ENCODE measurements around the gene ADGRV1. TPM values are rescaled to one million over a fixed set of nuclear protein-coding genes. Genes with fewer than 3 reads are reported as not detected.

ADGRV1 gene
- total RNA-seq, 1 experiment from 2014 or later: 21.4 TPM

- Histone ChIP-seq H3K4me3 (no peak overlapping the region), H3K27me3 (no peaks in the 10 kb centered on the region), H3K36me3 (no peaks in the 10 kb centered on the region), H3K4me1 (no peaks in the 10 kb centered on the region), H3K9me3 (replicated peaks) (no peaks in the 10 kb centered on the region), H3K27ac (no peak overlapping the region)
- DNase-seq: no peak
These were observed 560.6 kb downstream of the ADGRV1 start for GRCh38 chr5:91119217-91119616.

DNA sequence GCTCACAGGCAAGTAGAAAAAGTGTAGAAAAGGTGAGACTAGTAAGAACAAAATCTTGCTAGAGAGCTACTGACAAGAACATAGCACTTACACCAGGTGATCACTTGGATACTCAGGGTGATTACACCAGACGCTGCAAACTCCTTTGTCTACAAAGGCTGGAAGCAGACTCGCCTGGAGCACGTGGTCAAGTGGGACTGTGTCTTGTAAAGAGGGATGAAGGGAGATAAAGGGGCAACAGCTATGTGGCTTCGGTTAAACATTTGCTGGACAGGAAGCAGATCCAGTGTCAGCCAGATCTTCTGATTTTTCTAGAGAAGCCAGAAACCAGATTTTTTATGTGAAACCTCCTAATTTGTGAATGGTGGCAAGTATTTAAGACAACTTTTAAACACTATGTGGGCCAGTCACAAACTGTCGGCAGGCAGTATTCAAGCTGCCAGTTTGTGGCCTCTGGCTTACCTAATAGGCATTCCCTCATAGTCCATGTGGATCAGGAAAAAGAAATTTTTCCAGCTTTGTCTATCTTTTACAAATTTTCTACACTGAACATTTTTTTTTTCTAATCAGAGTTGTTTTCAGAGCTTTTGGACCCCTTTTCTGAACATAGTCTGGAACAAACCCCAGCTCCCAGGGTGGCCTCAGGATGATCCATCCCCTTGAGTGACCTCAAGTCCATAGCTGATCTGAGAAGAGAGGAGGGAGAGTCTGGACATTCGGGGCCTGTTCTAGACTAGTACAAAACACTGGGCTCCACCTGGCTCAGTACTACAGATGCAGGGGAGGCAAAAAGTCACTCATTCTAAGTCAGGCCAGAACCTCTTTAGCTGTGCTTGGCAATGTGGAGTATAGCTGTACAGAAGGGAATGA, 561.6 kb downstream of the ADGRV1 start:
- no peak overlapping the region for H3K4me3 ChIP-seq
- no peak for DNase-seq
- no peaks in the 10 kb centered on the region for H3K36me3 ChIP-seq
- no peak overlapping the region for H3K27ac ChIP-seq
- no peaks in the 10 kb centered on the region for H3K4me1 ChIP-seq
- H3K9me3 ChIP-seq (replicated peaks): no peaks in the 10 kb centered on the region
- H3K27me3 ChIP-seq: no peaks in the 10 kb centered on the region

- Histone ChIP-seq H3K4me3 (no peak overlapping the region), H3K27me3 (no peaks in the 10 kb centered on the region), H3K9me3 (replicated peaks) (no peaks in the 10 kb centered on the region), H3K27ac (no peak overlapping the region), H3K4me1 (no peaks in the 10 kb centered on the region), H3K36me3 (no peaks in the 10 kb centered on the region)
- no peak for DNase-seq
These were observed 562.9 kb downstream of the ADGRV1 start for GRCh38 chr5:91121347-91121993.

- Histone ChIP-seq H3K27ac (no peak overlapping the region), H3K4me1 (no peaks in the 10 kb centered on the region), H3K9me3 (replicated peaks) (no peaks in the 10 kb centered on the region), H3K36me3 (no peaks in the 10 kb centered on the region), H3K27me3 (no peaks in the 10 kb centered on the region), H3K4me3 (no peak overlapping the region)
- DNase-seq: no peak
These were observed 564.1 kb downstream of the ADGRV1 start for GRCh38 chr5:91122651-91123050.

- no peak overlapping the region for H3K27ac ChIP-seq
- no peaks in the 10 kb centered on the region for H3K27me3 ChIP-seq
- no peak for DNase-seq
- no peak overlapping the region for H3K4me3 ChIP-seq
- H3K4me1 ChIP-seq: no peaks in the 10 kb centered on the region
- H3K9me3 ChIP-seq (replicated peaks): no peaks in the 10 kb centered on the region
- H3K36me3 ChIP-seq: no peaks in the 10 kb centered on the region
These were observed 564.7 kb downstream of the ADGRV1 start for GRCh38 chr5:91123291-91123690.

- no peak overlapping the region for H3K4me3 ChIP-seq
- no peak for DNase-seq
- H3K27me3 ChIP-seq: no peaks in the 10 kb centered on the region
- H3K4me1 ChIP-seq: no peaks in the 10 kb centered on the region
- H3K36me3 ChIP-seq: no peaks in the 10 kb centered on the region
- no peaks in the 10 kb centered on the region for H3K9me3 ChIP-seq (replicated peaks)
- no peak overlapping the region for H3K27ac ChIP-seq
These were observed 565.3 kb downstream of the ADGRV1 start for GRCh38 chr5:91123901-91124300.

DNA sequence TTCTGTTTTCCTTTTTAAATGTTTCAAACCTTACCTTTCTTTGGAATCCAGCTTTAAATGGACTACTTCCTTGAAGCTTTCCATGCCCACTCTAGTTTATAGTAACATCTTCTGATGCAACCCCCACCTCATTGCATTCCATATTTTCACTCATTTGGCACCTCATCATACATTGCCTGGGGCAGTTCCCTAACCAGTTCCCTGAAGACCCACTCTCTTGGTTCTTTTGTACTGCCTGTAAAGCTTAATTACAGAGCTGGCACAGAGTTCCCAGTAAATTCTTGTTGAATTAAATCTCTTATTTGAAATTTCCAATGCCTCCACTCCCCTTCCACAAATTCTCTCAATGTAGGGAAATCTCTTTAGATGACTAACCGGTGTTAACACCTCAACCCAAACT, 567.3 kb downstream of the ADGRV1 start:
- no peaks in the 10 kb centered on the region for H3K27me3 ChIP-seq
- no peak overlapping the region for H3K4me3 ChIP-seq
- H3K4me1 ChIP-seq: no peaks in the 10 kb centered on the region
- DNase-seq: no peak
- H3K9me3 ChIP-seq (replicated peaks): no peaks in the 10 kb centered on the region
- no peaks in the 10 kb centered on the region for H3K36me3 ChIP-seq
- H3K27ac ChIP-seq: no peak overlapping the region

DNA sequence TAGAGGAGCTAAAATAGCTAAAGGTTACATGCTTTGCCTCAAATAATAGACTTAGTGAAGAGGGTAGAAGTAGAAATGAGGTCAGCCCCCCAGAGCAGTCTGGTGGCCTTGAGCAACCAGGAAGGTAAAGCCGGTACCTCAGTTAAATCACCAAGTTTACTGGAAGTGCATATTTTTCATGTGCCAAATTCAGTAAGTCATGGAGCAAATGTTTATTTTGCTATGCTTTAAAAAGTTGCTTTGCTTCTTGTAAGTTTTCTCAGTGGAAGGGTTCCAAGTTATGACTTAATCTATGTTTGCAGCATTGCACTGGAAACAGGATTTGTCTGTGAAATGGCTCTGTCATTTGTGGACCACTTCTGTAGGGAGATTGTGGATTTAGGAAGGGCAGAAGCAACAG, 567.9 kb downstream of the ADGRV1 start:
- H3K4me3 ChIP-seq: no peak overlapping the region
- H3K9me3 ChIP-seq (replicated peaks): no peaks in the 10 kb centered on the region
- H3K36me3 ChIP-seq: no peaks in the 10 kb centered on the region
- no peak for DNase-seq
- no peaks in the 10 kb centered on the region for H3K4me1 ChIP-seq
- H3K27ac ChIP-seq: no peak overlapping the region
- H3K27me3 ChIP-seq: no peaks in the 10 kb centered on the region

GRCh38 chr5:91126888-91127287, 568.3 kb downstream of the ADGRV1 start:
- Histone ChIP-seq H3K9me3 (replicated peaks) (no peaks in the 10 kb centered on the region), H3K27ac (no peak overlapping the region), H3K27me3 (no peaks in the 10 kb centered on the region), H3K4me3 (no peak overlapping the region), H3K4me1 (no peaks in the 10 kb centered on the region), H3K36me3 (no peaks in the 10 kb centered on the region)
- no peak for DNase-seq

DNA sequence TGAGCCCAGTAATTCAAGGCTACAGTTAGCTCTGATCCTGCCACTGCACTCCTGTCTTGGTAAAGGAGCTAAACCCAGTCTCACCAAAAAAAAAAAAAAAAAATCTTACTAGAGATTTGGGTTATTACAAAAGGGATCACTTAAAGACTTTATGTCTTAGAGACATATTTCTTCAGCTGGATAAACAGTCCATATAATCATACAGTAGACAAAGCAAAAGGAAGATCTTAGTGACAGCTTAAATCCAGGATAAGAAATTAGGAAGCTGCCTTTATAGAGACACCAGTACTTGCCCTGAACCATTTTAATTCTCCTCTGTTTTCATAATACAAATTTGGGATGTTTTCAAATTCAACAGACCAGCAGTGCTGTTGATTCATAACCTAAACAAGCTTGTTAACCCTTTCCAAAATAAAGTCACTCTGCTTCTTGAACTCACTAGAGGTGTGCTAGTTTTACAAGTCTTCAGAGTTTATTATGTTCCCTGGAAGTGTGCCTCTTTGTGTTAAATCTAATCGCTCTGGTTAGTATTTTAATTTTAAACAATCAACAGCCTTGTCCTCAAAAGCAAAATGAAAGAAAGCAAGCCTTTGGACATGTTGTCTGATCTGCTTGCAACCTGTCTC, 569.0 kb downstream of the ADGRV1 start:
- DNase-seq: no peak
- no peaks in the 10 kb centered on the region for H3K4me1 ChIP-seq
- H3K9me3 ChIP-seq (replicated peaks): 0 out of 2 replicates have a peak, but pooled peaks cover 2% of the 10 kb centered on the region
- no peaks in the 10 kb centered on the region for H3K36me3 ChIP-seq
- no peaks in the 10 kb centered on the region for H3K27me3 ChIP-seq
- no peak overlapping the region for H3K4me3 ChIP-seq
- H3K27ac ChIP-seq: no peak overlapping the region

- Histone ChIP-seq H3K4me1 (no peaks in the 10 kb centered on the region), H3K36me3 (no peaks in the 10 kb centered on the region), H3K27ac (no peak overlapping the region), H3K4me3 (no peak overlapping the region), H3K9me3 (replicated peaks) (0 out of 2 replicates have a peak, but pooled peaks cover 2% of the 10 kb centered on the region), H3K27me3 (no peaks in the 10 kb centered on the region)
- DNase-seq: no peak
These were observed 570.0 kb downstream of the ADGRV1 start for GRCh38 chr5:91128604-91129003.

DNA sequence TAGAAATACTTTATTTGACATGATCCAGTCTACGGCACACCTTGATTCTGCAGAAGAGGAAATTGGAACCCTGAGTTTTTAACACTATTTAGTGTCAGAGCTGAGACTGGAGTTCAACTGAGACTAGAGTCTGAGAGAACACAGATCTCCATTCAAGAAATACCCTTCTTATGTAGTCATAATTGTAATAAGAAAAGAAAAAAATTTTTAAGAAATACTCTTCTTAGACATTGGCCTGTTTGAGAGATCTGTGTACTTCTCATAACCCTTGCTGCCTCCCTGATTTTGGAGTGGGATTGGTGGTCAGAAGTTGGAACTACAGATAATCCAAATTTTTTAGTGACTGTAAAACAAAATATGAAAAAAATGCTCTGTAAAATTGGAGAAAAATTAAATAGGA, 571.2 kb downstream of the ADGRV1 start:
- Histone ChIP-seq H3K36me3 (no peaks in the 10 kb centered on the region), H3K27ac (no peak overlapping the region)
- DNase-seq: no peak

DNA sequence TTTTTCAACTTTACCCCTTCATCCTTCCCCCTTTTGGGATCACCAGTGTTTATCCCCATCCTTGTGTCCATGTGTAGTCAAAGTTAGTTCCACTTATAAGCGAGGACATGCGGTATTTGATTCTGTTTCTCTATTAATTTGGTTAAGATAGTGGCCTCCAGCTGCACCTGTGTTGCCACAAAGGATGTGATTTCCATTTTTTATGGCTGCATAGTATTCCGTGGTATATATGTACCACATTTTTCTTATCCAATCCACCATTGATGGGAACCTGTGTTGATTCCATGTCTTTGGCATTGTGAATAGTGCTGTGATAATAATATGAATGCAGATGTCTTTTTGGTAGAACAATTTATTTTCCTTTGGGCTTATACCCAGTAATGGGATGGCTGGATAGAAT, 572.2 kb downstream of the ADGRV1 start:
- Histone ChIP-seq H3K27me3 (no peaks in the 10 kb centered on the region), H3K27ac (no peak overlapping the region), H3K36me3 (no peaks in the 10 kb centered on the region), H3K4me1 (no peaks in the 10 kb centered on the region), H3K9me3 (replicated peaks) (0 out of 2 replicates have a peak, but pooled peaks cover 2% of the 10 kb centered on the region), H3K4me3 (no peak overlapping the region)
- no peak for DNase-seq

More for the DNA sequence above, 571.2 kb downstream of the ADGRV1 start:
- Histone ChIP-seq H3K4me3 (no peak overlapping the region), H3K9me3 (replicated peaks) (0 out of 2 replicates have a peak, but pooled peaks cover 2% of the 10 kb centered on the region), H3K27me3 (no peaks in the 10 kb centered on the region), H3K4me1 (no peaks in the 10 kb centered on the region)

GRCh38 chr5:91132550-91132949, 574.0 kb downstream of the ADGRV1 start:
- Histone ChIP-seq H3K36me3 (no peaks in the 10 kb centered on the region), H3K27me3 (no peaks in the 10 kb centered on the region), H3K9me3 (replicated peaks) (0 out of 2 replicates have a peak, but pooled peaks cover 2% of the 10 kb centered on the region), H3K27ac (no peak overlapping the region), H3K4me3 (no peak overlapping the region), H3K4me1 (no peaks in the 10 kb centered on the region)
- no peak for DNase-seq

GRCh38 chr5:91133183-91133582, 574.6 kb downstream of the ADGRV1 start:
- Histone ChIP-seq H3K27ac (no peak overlapping the region), H3K4me3 (no peak overlapping the region), H3K36me3 (no peaks in the 10 kb centered on the region), H3K27me3 (no peaks in the 10 kb centered on the region), H3K4me1 (no peaks in the 10 kb centered on the region), H3K9me3 (replicated peaks) (0 out of 2 replicates have a peak, but pooled peaks cover 2% of the 10 kb centered on the region)
- DNase-seq: no peak

Data from SJCRH30 (cell line).